A673 (cell line): ENCODE measurements around the gene OR1C1. TPM values are rescaled to one million over a fixed set of nuclear protein-coding genes. Genes with fewer than 3 reads are reported as not detected.

Experiments
- BruUV-seq: library from RNA; stranded (reverse); fragments of 400-500 nt; replicated peaks from 2 replicates; lab custom pipeline; 2021; lab: Mats Ljungman, UMichigan
- CTCF ChIA-PET: fragments of 300-600 bp; sonication (Branson Sonifier 250); formaldehyde crosslinking; loops from one replicate; lab custom pipeline; 2022; ENCODE audit warnings: antibody characterized with exemption; lab: Charles Lee
- POLR2A ChIA-PET: fragments of 300-600 bp; sonication (Branson Sonifier 250); formaldehyde crosslinking; loops from one replicate; lab custom pipeline; 2022; ENCODE audit warnings: antibody characterized with exemption; ENCODE audit not compliant: low non-redundant PET; lab: Charles Lee
- DNase-seq: peaks from one replicate; pipeline ENCODE4 v3.0.0-alpha.2; 2015; ENCODE audit warnings: low spot score
- H3K27ac ChIP-seq: fragments of 200-600 bp; sonication (generic); 2 replicates; pipeline ENCODE4 v1.5.1; 2016; ENCODE audit warnings: mixed run types, low read depth, mild to moderate bottlenecking, mixed read lengths, antibody characterized with exemption, low read length; ENCODE audit not compliant: poor library complexity, severe bottlenecking
- H3K27me3 ChIP-seq: fragments of 200-600 bp; sonication (generic); replicated peaks from 2 replicates; pipeline ENCODE4 v1.6.1; 2017; ENCODE audit warnings: mixed run types, low read depth, mild to moderate bottlenecking, mixed read lengths, antibody characterized with exemption, low read length; ENCODE audit not compliant: insufficient read depth, poor library complexity
- H3K36me3 ChIP-seq: fragments of 200-600 bp; sonication (generic); 2 replicates; pipeline ENCODE4 v1.6.1; 2016; ENCODE audit warnings: mixed run types, mild to moderate bottlenecking, mixed read lengths, antibody characterized with exemption, low read length; ENCODE audit not compliant: insufficient read depth, poor library complexity, severe bottlenecking
- H3K4me1 ChIP-seq: fragments of 200-600 bp; sonication (generic); 2 replicates; pipeline ENCODE4 v1.6.1; 2017; ENCODE audit warnings: mixed run types, mild to moderate bottlenecking, mixed read lengths, antibody characterized with exemption, low read length; ENCODE audit not compliant: insufficient read depth, poor library complexity, severe bottlenecking
- H3K4me3 ChIP-seq: fragments of 200-600 bp; sonication (generic); 2 replicates; pipeline ENCODE4 v1.5.1; 2016; ENCODE audit warnings: low read depth, mixed run types, mild to moderate bottlenecking, mixed read lengths, low read length; ENCODE audit not compliant: poor library complexity, severe bottlenecking
- H3K9me3 ChIP-seq: fragments of 200-600 bp; sonication (generic); 2 replicates; pipeline ENCODE4 v1.6.1; 2016; ENCODE audit warnings: mixed run types, low read depth, mild to moderate bottlenecking, mixed read lengths, antibody characterized with exemption, low read length; ENCODE audit not compliant: poor library complexity, severe bottlenecking
- EZH2 ChIP-seq: fragments of 200-600 bp; sonication (generic); IDR thresholded peaks from 2 replicates; pipeline ENCODE4 v1.6.1; 2017; ENCODE audit warnings: borderline replicate concordance, low read depth, mild to moderate bottlenecking, mixed read lengths, antibody characterized with exemption, low read length; ENCODE audit not compliant: poor library complexity, severe bottlenecking
- intact Hi-C: fragments of 100-400 bp; cut with micrococcal nuclease; formaldehyde crosslinking; loops from one replicate; pipeline ENCODE4 v1.10.0; 2022; ENCODE audit not compliant: unreplicated experiment
- total RNA-seq: library from RNA; stranded (reverse); gene quantifications from 2 replicates; pipeline ENCODE4 v1.2.3, GENCODE V29; 2021
- TF ChIP-seq, protein P1 (sequence below): fragments of 300-800, 200-600 bp; sonication (generic); conservative IDR thresholded peaks from 2 replicates; pipeline ENCODE4 v1.5.1; 2017; ENCODE audit warnings: low read depth, mild to moderate bottlenecking, antibody characterized with exemption, low read length, moderate library complexity, mixed read lengths

OR1C1 gene
- total RNA-seq, 1 experiment from 2014 or later: not detected

DNA sequence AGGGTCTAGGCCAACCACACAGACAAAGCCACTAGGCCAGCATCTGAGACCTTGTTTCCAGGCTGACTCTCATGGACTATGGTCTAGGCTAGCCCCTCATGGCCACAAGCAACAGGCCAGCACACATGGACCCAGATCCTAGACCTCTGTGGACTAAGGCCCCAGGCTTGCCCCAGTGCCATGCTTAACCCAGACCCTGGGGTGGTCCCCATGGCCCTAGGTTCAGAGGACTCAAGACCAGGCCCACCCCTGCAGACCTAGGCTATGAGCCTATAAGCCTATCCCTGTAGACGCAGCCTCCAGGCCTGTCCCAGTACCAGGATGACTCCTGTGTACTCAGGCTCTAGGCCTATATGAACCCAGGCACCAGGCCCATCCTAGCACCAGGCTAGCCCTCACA lies 10.5 kb downstream of the OR1C1 start:
- Histone ChIP-seq H3K27ac (no peak overlapping the region), H3K36me3 (no peaks in the 10 kb centered on the region), H3K4me3 (no peak overlapping the region), H3K9me3 (peaks cover 17% of the 10 kb centered on the region), H3K27me3 (no peaks in the 10 kb centered on the region), H3K4me1 (no peaks in the 10 kb centered on the region)
- no peak for DNase-seq
- POLR2A ChIA-PET: no interaction called here
- TF ChIP-seq, protein P1, sequence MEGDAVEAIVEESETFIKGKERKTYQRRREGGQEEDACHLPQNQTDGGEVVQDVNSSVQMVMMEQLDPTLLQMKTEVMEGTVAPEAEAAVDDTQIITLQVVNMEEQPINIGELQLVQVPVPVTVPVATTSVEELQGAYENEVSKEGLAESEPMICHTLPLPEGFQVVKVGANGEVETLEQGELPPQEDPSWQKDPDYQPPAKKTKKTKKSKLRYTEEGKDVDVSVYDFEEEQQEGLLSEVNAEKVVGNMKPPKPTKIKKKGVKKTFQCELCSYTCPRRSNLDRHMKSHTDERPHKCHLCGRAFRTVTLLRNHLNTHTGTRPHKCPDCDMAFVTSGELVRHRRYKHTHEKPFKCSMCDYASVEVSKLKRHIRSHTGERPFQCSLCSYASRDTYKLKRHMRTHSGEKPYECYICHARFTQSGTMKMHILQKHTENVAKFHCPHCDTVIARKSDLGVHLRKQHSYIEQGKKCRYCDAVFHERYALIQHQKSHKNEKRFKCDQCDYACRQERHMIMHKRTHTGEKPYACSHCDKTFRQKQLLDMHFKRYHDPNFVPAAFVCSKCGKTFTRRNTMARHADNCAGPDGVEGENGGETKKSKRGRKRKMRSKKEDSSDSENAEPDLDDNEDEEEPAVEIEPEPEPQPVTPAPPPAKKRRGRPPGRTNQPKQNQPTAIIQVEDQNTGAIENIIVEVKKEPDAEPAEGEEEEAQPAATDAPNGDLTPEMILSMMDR: no peak
- TF ChIP-seq EZH2: no peak
- intact Hi-C loops: no loop called here
- CTCF ChIA-PET: no interaction called here
- BruUV-seq: no TSS peak

DNA sequence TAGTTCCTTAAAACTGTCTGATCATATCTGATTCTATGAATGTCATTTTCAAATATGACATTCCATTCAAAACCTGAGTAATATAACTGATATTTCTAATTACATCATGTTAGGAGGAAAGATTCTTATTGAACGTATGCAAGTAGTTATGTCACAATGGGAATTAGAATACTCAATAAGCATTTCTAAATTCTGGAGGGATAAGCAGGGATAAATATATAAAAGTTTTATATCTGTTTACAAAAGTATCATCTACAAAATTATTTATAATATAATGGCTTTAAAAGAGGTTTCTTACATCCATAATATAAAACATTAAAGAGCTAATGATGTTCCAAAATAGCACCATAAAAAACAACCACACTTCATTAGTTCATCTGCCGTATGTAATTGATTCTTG lies 12.3 kb downstream of the OR1C1 start, which contains the start of gene OR14A2:
OR14A2 (minus strand) TSS at position 101 of the 400 bp plus-strand sequence.
- no peaks in the 10 kb centered on the region for H3K4me1 ChIP-seq
- peaks cover 22% of the 10 kb centered on the region for H3K9me3 ChIP-seq
- POLR2A ChIA-PET: no interaction called here
- no peak within 1 kb of the TSS for H3K4me3 ChIP-seq
- H3K36me3 ChIP-seq: no peaks in the 10 kb centered on the region
- TF ChIP-seq, protein P1: no peak
- TF ChIP-seq EZH2: no peak
- CTCF ChIA-PET: no interaction called here
- intact Hi-C loops: no loop called here
- no peaks in the 10 kb centered on the region for H3K27me3 ChIP-seq
- no peak for DNase-seq
- BruUV-seq: no TSS peak
- H3K27ac ChIP-seq: no peak within 1 kb of the TSS

DNA sequence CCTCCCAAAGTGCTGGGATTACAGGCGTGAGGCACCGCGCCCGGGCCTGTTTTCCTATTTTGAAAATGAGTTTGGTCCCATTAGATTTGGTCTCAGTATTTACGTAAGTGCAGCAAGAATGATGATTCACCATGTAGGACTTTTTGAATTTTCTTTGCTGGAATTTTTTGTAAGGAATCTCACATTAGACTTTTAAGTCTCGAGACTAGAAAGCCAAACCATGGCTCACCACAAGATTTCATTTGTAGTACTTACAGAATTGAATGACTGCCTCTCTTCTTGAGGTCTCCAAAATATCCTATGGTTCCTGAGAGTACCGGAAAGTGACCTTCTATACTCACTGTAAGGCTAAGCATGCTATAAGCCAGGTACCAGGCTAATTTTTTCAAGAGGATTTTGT lies 12.7 kb downstream of the OR1C1 start:
- H3K4me3 ChIP-seq: no peak overlapping the region
- ChIA-PET CTCF (no interaction called here), POLR2A (no interaction called here)
- TF ChIP-seq, protein P1: no peak
- no peak for TF ChIP-seq EZH2
- no peaks in the 10 kb centered on the region for H3K4me1 ChIP-seq
- intact Hi-C loops: no loop called here
- no peak overlapping the region for H3K27ac ChIP-seq
- no peaks in the 10 kb centered on the region for H3K36me3 ChIP-seq
- peaks cover 22% of the 10 kb centered on the region for H3K9me3 ChIP-seq
- DNase-seq: no peak
- BruUV-seq: no TSS peak
- H3K27me3 ChIP-seq: no peaks in the 10 kb centered on the region
